Measurements from ENCODE around the gene C10orf143.

DNA sequence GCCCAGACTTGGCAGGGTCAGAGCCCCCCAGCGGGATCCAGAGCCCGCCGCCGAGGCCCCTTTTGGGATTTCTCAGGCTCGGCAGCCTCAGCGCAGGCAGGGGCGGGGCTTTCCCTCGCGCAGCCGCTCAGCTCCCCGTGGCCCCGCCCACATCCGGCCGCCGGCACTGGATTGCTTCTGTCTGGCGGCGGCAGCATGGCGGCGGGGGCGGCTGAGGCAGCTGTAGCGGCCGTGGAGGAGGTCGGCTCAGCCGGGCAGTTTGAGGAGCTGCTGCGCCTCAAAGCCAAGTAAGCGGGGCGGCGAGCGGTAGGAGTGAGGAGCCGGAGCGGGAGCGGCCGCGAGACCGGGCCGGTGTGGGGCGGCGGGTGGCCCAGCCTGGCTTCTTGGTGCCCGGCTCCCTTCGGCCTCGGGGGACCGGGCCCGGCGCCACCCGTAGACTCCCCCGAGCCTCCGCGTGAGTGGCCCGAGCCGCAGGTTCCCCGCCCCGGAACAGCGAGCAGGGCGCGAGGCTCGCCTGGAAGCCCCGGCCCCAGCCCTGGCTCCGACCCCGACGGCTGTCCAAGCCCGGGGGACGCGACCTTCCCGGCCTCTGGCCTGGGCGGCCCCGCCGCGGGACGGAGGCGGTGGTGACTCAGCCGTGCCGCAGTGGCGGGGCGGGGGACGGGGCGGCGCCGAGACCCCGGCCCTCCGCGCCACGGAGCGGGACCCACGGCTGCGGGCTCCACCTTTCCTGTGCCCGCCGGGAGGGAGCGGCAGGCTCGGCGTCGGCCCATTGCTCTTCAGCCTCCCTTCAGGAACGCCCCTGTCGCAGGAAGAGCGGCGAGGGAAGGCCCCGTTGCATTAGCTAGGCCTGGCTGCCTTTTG, 25.8 kb upstream of the C10orf143 start, which contains the start of gene GLRX3:
- TF ChIP-seq, protein P1, sequence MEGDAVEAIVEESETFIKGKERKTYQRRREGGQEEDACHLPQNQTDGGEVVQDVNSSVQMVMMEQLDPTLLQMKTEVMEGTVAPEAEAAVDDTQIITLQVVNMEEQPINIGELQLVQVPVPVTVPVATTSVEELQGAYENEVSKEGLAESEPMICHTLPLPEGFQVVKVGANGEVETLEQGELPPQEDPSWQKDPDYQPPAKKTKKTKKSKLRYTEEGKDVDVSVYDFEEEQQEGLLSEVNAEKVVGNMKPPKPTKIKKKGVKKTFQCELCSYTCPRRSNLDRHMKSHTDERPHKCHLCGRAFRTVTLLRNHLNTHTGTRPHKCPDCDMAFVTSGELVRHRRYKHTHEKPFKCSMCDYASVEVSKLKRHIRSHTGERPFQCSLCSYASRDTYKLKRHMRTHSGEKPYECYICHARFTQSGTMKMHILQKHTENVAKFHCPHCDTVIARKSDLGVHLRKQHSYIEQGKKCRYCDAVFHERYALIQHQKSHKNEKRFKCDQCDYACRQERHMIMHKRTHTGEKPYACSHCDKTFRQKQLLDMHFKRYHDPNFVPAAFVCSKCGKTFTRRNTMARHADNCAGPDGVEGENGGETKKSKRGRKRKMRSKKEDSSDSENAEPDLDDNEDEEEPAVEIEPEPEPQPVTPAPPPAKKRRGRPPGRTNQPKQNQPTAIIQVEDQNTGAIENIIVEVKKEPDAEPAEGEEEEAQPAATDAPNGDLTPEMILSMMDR (optimal IDR thresholded peaks at IDR 0.05 in 1 of 3, IDR thresholded peaks at IDR 0.05 in 1 of 3, conservative IDR thresholded peaks at IDR 0.05 in 1 of 3; ENCODE audit: extremely low read depth in 1 of 3, insufficient read depth in 2 of 3, low read length in 3 of 3): no peak
- no peak for TF ChIP-seq EZH2 (IDR thresholded peaks at IDR 0.05; ENCODE audit: low read length)
